GM13976 (cell line): Measurements from ENCODE around the gene OR2A5.

Experiments
- DNase-seq: peaks from one replicate; pipeline ENCODE4 v3.0.0; 2012; ENCODE audit warnings: low spot score
- in situ Hi-C: fragments of 300-500 bp; cut with MboI; formaldehyde crosslinking; loops from one replicate; pipeline ENCODE4 v1.12.0; 2022; ENCODE audit warnings: low sequenced_read_pairs, mixed read lengths, inconsistent platforms; ENCODE audit not compliant: unreplicated experiment
- TF ChIP-seq, protein P1 (sequence below): IDR thresholded peaks from 2 replicates; pipeline ENCODE4 v1.5.1; 2012; ENCODE audit warnings: borderline replicate concordance, mild to moderate bottlenecking; ENCODE audit not compliant: insufficient read depth; ENCODE audit errors: extremely low read depth, missing control alignments, control extremely low read depth

OR2A5 gene

GRCh38 chr7:144032516-144032915, 16.2 kb upstream of the OR2A5 start:
- in situ Hi-C loops = no loop called here
- DNase-seq = no peak
- TF ChIP-seq, protein P1, sequence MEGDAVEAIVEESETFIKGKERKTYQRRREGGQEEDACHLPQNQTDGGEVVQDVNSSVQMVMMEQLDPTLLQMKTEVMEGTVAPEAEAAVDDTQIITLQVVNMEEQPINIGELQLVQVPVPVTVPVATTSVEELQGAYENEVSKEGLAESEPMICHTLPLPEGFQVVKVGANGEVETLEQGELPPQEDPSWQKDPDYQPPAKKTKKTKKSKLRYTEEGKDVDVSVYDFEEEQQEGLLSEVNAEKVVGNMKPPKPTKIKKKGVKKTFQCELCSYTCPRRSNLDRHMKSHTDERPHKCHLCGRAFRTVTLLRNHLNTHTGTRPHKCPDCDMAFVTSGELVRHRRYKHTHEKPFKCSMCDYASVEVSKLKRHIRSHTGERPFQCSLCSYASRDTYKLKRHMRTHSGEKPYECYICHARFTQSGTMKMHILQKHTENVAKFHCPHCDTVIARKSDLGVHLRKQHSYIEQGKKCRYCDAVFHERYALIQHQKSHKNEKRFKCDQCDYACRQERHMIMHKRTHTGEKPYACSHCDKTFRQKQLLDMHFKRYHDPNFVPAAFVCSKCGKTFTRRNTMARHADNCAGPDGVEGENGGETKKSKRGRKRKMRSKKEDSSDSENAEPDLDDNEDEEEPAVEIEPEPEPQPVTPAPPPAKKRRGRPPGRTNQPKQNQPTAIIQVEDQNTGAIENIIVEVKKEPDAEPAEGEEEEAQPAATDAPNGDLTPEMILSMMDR = no peak

DNA sequence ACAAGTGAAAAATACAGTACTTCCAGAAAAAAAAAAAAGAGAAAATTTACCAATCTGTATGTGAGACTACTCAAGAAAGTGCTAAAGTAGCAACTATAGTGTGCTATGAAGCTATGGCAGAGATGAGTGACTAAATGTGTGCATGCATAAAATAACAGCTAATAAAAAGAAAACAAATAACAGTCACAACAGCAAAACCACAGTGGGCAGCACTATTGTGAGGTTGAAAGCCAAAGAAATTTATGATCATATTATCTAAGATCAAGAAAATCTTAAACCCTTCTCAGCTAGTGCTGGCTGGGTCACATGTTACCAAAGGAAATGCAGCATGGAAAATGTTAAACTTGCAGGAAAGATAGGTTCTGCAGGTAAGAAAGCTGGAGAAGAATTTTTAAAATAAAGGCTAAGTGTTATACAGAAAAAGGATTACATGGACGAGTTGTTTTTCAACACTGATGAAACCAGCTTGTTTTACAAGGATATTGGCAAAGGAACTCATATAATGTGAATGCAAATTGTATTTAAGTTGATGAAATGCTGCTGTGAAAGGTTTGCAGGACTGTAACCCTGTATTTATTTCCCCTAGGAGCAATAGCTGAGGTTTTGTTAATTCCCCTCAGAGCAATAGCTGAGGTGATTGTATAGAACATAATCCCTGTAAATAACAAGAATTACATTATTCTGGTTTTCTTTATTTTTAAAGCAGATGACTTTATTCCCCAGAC, 15.6 kb upstream of the OR2A5 start:
- TF ChIP-seq, protein P1 = no peak
- in situ Hi-C loops = no loop called here
- DNase-seq = no peak

- TF ChIP-seq, protein P1 = no peak
- no peak for DNase-seq
- in situ Hi-C loops = no loop called here
These were observed 13.4 kb upstream of the OR2A5 start for GRCh38 chr7:144035385-144035784.

DNA sequence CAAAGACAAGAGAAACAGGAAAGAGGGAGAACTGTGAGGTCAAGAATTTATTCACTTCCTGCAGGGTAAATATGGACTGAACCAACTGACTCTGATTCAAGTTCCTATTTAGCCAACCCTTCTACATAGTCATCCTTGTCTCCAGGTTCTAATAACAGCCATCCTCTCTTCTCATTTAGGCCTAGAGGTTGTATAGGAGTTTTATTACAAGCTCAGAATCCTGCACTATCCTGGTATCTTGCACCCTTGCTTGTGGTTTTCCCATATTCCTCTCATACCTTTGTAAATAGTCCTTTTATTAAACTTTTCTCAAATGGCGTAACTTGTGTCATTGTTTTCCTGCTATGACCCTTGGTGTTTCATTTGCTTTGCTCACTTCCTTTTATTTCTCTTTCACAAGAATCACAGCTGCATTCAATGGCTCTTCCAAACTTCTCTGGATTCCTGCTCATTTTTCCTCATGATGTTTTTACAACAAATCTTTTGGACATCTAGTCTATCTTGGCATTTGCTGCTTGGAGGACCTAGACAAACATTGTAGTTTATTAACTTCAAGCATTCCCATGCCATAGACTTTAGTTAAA, 12.4 kb upstream of the OR2A5 start:
- DNase-seq = no peak
- in situ Hi-C loops = no loop called here
- TF ChIP-seq, protein P1 = no peak

DNA sequence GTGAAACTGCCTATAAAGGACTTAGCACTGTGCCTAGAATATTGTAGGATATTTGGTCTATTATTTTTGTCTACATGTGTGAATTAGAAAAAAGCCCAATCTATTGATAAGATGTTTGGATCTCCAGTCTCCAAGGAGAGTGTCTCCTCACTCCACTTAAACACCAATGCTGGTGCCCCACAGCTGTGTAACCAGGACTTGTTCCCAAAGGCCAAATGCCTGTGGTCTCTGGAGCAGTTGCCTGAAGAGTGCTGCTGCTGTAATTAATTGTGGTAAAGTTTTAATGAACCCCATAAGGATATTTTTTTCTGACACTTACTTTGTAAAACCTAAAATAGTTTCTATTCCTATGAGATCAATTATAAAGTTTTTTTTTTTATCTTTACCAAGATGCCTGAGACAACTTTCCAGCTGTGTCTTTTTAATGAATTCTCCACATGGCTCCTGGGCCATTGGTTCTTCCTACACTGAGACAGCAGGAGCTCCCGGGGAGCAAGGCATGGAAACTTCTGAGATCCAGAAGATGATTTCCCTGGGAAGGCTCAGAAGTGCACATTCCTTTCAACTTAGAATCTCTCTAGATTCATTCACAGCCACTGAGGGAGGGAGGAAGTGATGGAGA, 11.2 kb upstream of the OR2A5 start:
- DNase-seq = no peak
- in situ Hi-C loops = no loop called here
- TF ChIP-seq, protein P1 = no peak

DNA sequence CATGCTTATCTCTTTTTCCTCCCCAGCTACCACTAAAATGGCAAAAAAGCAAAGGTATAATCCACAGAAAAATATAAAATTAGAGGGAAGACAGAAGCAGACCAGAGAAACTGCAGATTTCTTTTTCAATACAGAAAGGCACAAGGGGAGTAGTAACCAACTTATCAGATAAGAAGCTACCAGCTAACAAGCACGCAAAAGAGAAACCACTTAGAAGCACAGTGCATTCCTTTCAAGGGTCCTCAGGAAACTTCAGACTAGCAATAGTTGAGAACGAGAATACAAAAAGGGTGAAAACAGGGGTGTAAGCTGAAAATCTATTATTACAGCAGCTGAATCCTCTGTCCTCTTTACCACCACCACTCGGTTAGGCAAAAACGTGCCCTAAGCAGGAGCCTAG, 9.9 kb upstream of the OR2A5 start:
- in situ Hi-C loops = no loop called here
- no peak for DNase-seq
- TF ChIP-seq, protein P1 = no peak
